ENCODE measurements around the gene SLC9C1.
"Not testable (repeated sequence)": the region's sequence is repeated elsewhere in the genome, so short reads cannot be mapped to it uniquely, and the experiment has no call there.

Gene SLC9C1

DNA sequence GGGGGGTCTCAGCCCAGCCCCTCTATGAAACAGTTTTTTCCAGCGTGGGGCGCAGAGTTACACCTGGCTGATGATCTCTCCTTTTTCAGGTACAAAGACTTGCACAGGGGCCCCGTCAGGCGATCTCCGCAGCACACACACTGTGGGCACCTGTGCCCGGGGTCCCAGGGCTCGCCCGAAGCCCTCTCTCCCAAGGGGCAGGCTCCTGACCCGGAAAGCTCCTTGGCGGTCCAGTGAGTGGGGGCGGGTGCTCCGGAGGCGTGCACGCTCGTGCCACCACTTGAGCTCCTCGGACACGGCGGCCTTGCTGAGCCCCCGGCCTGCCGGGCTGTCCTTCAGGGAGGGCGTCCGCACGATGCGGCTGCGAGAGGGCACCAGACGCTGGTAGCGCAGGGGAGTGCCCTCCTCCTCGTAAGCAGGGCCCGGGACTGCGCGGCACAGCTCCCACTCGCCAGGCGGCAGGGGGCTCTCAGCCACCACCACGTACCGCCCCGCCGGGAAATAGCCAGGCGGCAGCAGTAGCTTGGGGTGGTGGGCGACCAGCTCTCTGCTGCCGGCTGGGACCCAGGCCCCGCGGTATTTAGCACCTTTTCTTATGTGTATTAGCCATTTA lies 108.5 kb downstream of the SLC9C1 start:
- DNase-seq: not testable (repeated sequence)

DNA sequence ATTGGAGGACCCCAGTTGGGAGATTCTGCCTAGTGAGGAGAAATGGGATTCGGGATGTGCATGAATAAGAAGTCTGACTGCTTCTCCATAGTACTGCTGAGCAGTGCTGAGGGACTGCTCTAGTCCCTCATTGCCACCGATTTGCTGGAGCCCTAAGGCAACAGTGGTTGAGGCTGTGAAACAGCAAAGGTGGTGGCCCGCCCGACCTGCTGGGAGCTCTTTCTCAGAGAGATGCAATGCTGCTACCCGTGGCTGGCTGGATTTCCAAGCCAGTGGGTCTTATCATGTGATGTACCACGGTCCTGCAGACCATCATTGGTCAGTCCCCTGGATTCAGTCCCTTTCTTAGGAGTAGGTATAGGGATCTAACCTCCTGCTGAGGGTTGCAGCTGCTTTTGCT lies 118.4 kb downstream of the SLC9C1 start:
- DNase-seq: no peak

DNA sequence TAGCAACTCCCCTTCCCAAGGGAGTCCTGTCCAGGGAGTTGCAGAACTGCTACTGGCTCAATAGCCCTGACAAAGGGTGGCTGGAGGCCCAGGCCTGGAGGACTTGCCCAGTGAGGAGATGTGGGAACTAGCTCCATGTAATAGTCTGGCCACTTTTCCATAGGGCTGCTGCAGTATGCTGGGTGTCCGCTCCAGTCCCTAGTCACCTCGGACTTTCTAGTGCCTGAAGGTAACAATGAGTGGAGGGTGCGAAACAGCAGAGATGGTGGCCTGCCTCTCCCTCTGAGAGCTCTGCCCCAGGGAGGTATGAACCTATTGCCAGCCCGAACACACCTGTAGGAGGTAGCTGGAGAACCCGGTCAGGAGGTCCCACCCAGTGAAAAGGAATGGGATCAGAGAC lies 119.0 kb downstream of the SLC9C1 start:
- DNase-seq: no peak

DNA sequence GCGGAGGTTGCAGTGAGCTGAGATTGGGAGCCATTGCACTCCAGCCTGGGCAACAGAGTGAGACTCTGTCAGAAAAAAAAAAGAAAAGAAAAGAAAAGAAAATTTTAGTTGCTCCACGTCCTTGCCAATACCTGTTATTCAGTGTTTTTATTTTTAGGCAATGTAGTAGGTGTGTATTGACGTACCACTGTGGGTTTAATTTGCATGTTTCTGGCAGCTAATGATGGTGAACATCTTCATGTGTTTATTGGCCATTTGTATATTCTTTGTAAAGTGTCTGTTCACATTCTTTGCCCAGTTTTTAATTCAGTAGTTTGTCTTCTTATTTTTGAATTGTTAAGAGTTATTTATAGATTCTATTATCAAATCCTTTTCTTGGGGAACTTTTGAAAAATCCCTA lies 122.9 kb downstream of the SLC9C1 start:
- no peak for DNase-seq

DNA sequence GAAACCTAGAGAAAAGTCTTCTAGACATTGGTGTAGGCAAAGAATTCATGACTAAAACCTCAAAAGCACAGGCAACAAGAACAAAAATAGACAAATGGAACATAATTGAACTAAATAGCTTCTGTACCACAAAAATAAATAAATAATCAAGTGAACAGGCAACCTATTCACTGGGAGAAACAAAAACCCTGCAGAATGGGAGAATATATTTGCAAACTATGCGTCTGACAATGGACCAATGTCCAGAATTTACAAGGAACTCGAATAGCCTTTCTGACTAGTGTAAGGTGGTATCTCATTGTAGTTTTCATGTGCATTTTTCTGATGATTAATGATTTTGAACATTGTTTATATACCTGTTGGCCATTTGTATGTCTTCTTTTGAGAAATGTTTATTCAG lies 124.0 kb downstream of the SLC9C1 start:
- no peak for DNase-seq

DNA sequence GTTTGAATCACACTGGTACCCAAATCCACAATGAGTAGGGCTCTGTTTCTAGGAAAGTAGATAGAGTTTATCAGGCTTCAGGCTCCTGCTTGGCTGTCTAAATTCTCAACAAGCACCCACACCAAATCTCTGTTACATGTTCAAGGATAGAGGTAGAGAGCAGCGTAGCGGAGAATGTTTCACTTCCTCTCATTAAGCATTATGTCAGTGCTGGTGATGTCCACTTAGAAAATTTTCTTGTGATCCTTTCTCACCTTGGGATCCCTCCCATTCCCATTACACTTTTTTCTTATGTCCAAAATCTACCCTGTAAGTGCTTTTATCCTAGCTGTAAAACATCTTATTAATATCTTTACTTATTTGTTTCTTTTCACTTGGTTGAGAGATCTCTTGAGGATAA lies 126.3 kb downstream of the SLC9C1 start:
- DNase-seq: no peak

DNA sequence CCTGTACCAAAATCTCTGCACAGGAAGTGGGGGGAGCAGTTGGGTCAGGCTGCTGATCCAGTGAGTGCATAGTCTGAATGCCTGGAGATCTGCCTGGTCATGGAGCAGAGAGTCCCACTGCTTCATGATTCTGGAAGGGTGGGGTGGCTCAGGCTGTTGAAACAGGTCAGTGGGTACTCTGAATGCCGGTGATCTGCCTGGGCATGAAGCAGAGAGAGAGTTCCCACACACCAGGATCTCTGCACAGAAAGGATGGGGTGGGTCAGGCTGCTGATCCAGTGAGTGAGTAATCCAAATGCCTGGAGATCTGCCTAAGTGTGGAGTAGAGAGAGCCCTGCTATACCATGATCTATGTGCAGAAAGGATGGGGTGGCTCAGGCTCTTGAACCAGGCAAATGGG lies 144.9 kb downstream of the SLC9C1 start:
- DNase-seq: no peak

DNA sequence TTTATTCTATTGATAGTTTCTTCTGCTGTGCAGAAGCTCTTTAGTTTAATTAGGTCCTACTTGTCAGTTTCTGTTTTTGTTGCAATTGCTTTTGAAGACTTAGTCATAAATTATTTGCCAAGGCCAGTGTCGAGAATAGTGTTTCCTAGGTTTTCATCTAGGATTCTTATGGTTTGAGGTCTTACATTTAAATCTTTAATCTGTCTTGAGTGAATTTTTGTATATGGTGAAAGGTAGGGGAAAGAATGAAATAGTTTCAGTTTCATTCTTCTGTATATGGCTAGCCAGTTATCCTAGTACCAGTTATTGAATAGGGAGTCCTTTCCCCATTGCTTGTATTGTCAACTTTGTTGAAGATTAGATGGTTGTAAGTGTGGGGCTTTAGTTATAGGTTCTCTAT lies 150.3 kb downstream of the SLC9C1 start:
- no peak for DNase-seq

DNA sequence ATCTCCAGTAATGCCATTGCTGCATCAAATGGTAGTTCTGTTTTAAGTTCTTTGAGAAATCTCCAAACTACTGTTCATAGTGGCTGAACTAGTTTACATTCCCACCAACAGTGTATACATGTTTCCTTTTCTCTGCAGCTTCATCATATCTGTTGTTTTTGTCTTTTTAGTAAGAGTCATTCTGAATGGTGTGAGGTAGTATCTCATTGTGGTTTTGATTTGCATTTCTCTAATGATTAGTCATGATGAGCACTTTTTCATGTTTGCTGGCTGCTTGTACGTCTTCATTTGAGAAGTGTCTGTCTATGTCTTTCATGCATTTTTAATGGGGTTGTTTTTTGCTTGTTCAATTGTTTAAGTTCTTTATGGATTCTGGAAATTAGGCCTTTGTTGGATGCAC lies 150.8 kb downstream of the SLC9C1 start:
- DNase-seq: no peak

DNA sequence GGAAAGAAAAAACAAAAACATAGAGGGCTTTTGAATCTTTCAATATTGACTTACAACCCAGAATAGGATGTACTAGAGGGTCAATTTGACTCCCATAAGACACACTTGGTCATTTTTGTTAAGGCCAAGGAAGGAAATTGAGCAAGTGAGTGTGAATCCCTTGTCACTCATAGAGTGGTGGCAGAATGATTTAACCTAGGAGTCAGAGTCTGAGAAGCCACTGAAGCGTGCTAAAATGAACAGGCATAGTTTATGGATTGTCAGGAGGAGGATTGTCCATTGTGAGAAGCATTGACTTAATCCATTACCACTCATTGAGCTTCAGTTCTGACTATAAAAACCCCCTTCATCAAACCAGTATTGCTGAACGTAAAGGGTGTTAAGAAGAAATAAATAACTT lies 152.7 kb downstream of the SLC9C1 start:
- DNase-seq: no peak

DNA sequence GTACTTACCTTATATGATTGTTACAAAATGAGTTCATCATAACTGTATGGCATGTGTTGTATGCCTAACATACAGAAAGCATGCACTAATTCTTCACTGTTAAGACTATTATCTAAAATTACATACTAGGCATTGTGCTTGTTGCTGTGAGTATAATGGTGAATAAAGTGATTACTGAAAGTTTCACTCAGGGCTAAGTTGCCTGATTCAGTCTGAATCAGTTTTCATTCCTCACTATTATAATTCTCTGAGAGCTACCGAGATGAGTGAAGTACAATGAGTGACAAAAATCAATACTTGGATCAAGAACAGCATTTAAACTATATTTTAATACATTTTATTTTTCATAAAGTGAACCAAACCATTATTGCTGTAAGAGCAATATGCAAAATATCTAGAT lies 153.4 kb downstream of the SLC9C1 start:
- DNase-seq: no peak

DNA sequence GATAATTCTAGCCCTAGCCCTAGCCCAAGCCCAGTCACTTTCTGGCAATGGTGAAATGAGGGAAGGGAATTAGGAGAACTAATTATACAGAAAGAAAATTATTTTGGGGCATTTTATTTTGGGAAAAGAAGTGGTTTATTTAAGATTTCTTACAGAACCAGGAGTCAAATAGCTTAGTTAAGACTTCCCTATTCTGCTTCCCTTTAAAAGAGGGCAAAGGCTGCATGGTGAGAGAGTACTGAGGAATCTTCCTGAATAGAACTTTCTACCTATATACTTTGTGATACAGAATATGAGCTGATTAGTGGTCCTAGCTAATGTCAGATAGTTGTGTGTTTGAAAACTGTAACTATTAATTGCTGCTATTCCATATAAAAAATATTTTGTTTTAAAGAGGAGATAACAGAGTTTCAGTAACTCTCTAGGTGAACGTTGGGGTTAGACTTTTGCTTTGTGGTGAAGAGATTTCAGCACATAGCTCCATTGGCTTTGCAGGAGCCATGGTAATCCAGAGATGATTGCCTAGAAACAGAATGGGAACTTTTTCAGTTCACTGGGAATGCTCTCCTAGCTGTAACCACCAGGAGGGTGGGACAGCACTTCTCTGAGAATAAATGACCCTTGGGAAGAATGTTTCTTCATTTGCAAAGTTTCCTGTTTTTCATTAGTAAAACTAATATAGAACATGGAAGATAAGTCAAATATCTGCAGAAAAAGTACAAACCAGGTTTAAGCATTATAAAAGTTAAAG lies 155.6 kb downstream of the SLC9C1 start:
- DNase-seq: no peak

DNA sequence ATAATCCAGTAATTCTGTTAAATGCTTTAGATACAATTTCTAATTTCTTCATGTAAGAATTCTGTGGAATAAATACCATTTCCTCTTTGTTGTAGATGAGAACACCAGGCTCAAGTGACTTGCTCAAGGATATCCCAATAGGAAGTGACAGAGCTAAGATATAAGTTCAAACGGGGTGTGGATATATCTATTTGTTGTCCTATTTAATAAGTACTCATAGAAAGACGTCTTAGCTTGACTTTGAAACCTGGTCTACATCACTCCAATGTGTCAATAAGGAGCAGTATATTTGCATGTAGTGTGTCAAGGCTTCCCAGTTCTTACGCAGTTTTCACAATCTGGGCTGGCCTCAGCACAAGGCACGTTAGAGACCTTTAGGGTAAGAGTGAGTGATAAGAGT lies 156.2 kb downstream of the SLC9C1 start:
- no peak for DNase-seq

DNA sequence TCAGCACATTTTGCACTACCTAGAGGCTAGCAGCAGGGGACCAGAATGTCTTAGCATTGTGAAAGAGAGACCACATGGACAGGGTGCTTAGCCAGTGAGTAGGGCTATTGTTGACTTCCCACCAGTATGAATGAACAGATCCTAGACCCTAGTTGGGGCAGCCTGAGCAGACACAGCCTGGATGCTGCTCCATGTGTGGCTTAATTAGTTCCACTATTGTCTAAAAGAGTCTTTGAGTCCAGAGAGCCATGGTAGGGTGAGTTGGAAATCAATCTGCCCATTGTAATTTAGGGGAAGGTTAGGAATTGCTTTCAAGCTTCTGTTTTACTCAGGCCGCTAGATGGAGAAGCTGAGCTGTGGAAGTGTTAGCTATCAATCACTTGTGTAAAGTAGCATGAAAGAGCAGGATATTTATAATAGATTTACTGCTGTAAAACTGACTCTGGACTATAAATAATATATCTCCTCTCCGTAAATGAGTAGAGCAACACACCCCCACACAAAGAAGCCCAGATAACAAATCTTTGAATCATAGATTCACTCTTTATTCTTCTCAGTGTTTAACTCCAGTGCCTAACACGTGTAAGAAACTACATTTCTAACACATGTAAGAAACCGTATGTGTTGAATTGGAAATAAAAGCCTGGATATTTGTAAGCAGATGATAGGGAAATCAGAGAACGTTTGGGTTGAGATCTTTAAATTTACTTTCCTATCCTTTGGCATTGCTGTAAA lies 156.9 kb downstream of the SLC9C1 start:
- peak; percentile 19 for DNase-seq

DNA sequence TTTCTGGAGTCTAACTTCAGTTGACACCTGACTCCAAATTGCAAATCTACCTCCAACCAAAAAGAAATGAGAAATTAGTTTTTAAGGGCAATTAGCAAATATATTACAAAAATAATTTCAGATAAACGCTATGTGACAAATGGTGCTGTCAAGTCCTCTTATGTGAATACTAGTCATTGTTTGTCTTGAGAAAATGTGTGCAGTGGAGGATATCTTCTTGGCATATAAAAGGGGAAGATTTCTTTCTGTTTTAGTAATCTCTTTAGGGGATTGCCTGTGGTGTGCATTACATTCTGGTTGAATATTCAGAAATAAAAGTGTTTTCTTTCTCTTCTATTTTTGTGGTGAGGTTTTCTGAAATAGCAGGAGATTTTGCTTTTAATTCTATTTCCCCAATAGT lies 158.0 kb downstream of the SLC9C1 start:
- no peak for DNase-seq

DNA sequence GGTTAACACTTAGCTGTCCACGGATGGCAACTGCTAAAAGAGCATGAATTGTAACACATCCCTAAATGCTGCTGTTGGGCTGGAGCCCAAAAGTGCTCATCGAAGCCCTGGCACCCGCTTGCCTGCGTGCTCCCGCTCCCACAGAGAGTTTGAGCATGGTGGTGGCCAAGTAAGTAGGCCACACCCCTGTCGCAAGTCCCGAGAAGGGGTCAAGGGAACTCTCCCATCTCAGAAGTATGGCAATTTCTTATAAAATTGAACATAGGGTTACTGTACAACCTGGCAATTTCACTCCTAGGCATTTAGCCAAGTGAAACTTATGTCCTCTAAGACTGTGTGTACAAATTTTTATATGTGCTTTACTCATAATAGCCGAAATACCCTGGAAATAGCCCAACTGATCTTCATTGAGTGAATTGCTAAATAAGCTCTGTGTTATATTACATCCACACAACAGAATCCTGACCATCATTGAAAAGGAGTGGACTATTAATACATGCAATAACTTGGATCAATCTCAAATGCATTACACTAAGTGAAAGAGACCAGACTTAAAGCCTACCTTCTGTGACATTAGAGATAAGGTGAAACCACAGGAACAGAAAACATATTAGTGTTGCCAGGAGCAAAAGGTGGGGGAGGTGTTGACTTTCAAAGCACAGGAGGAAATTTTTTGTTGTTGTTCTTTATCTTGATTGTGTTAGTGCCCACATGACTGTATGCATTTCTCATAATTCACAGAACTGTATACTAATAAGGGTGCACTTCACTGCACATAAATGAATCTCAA lies 159.5 kb downstream of the SLC9C1 start:
- no peak for DNase-seq

DNA sequence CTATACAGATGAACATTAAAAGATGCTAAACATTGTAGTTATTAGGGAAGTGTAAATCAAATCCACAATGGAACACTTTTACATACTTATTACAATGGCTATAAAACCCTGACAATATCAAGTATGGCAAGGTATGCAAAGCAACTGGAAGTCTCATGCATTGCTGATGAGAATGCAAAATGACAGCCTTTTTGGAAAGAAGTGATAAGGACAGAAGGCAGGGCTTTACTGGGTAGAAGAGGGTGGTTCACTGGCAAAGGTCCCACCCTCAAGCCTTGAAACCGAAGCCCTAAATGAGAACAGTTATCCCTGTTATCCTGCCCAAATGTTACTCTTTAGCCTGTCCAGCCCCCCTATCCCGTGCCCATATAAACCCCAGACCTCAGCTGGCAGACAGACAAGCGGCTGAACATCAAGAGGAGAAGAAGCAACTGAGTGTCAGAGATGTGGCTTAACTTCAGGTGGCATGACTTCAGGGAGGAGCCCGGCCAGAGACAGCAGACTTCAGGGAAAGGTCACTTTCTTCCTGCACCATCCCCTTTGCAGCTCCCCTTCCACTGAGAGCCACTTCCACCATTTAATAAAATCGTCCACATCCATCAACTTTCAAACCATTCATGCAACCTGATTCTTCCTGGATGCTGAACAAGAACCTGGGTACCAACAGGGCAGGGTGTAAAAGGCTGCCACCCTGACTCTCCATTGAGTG lies 160.2 kb downstream of the SLC9C1 start:
- DNase-seq: no peak

DNA sequence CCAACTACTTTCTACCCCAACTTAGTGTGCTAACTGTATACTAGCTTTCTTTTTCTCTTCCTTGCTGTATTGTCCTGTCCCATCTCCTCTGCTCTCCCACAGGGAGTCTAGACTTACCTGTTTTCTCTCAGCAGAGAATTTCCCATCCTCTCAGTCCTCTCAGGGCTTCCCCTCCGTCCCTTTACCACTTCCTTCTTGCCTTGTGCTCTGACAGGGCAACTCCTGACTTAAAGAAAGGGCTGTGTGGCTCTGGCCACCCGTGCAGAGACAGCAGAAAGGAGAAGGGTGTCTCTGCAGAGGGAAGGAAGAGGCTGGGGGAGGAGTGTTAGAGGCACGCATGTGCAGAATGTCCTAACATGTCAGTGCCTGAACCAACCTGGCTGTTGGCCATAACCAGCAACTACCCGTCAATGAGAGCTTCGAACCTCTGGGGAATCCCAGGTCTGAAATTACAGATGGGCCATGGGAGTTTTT lies 161.0 kb downstream of the SLC9C1 start, which contains the start of gene GCSAM:
TSS of gene GCSAM (minus strand) at position 274 of the 474 bp plus-strand sequence. CDS start at position 146, 128 bp downstream.
- DNase-seq: no peak

DNA sequence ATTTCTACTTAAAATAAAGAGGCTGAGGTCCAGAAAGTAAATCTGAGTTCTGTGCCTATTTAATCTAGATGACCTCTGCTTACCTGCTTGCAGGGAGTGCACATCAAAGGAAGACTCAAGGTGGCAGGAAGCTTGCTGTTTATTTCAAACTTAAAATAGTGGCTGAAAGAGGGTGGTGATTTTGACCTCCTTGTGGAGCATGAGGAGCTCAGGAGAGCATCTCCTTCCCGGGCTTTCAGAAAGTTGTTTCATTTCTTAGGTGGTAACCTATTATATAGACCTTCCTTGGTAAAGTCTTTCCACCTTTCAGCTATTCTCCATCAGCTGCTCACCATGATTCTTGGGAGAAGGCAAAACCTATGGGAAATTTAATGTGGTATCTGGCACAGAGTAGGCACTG lies 161.5 kb downstream of the SLC9C1 start:
- no peak for DNase-seq

DNA sequence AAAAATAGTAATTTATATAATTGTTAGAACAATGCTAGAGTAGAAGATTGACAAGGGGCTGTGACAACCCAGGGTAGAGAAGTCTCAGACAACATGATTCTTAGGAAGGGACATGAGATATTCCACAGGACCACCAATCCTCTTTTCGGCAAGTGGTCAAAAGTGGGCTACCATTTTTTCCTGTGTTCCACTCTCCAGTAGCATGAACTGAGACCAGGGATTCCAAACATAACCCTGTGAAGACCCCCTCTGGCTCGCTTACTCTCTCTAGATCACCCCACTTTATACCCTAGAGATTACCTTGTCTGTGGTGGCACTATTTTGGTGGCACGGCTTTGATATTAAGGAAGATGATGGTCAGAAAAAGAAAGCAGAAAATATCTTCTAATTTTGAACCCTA lies 161.9 kb downstream of the SLC9C1 start:
- no peak for DNase-seq

DNA sequence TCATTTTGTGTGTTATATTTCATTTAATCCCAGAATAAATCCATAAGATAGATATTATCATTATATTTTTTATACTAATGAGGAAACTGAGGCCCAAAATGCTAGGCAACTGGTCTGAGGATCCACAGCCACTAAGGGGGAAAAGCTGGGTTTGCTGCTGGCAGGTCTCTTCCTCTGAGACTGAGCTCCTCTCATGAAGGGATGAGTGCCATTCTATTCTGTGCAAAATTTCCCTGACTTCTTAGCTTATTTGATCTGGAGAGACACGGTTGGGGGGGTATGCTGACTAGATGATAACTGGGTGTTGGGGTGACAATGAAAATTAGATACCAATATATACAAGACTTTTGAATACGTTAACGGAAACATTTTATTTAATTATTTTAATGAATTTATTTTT lies 162.9 kb downstream of the SLC9C1 start:
- DNase-seq: no peak

DNA sequence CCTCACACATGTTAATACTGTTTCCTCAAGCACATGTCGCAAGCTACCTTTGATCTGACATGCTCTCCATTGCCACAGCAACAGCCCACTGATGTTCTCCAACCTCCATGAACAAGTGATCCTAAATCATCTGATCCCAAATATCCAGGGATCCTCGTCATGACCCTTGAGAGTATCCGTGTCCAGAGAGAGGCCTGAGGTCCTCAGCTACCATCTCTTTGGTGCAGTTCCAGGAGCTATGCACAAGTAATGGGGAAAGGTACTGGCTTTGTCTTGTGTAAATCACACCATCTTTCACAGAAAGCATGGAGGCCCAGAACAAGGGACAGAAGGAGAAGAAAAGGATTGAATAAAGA lies 163.4 kb downstream of the SLC9C1 start:
- DNase-seq: no peak

All from NCI-H524 treated with DMSO at 0.1 percent for 48 hours (cell line).